ENCODE measurements around the gene UGT1A5.
"Not testable (repeated sequence)": the region's sequence is repeated elsewhere in the genome, so short reads cannot be mapped to it uniquely, and the experiment has no call there.

GRCh38 chr2:233745838-233746237, 33.1 kb downstream of the UGT1A5 start:
- TF ChIP-seq CTCF, POLR2AphosphoS5 (IDR thresholded peaks at IDR 0.05): not testable (repeated sequence)

Data from suprapubic skin (tissue), 3 donors.